Mucosa of rectum (tissue), 2 donors: ENCODE measurements around the gene TIGD6.
"Not testable (repeated sequence)": the region's sequence is repeated elsewhere in the genome, so short reads cannot be mapped to it uniquely, and the experiment has no call there.

Experiments
- H3K27ac ChIP-seq, 2 donors: one replicate each; pipeline ENCODE4 v1.7.0; 2013; ENCODE audit warnings: inconsistent platforms in 2 of 2, low read depth in 2 of 2, low read length in 2 of 2
- H3K27me3 ChIP-seq, 2 donors: one replicate each; pipeline ENCODE4 v1.7.0; 2013; ENCODE audit warnings: low read length in 2 of 2; ENCODE audit not compliant: control insufficient read depth in 2 of 2, insufficient read depth in 2 of 2
- H3K36me3 ChIP-seq, 2 donors: one replicate each; pipeline ENCODE4 v1.7.0; 2013; ENCODE audit warnings: low read length in 2 of 2; ENCODE audit not compliant: control insufficient read depth in 2 of 2, insufficient read depth in 2 of 2
- H3K4me1 ChIP-seq, 2 donors: one replicate each; pipeline ENCODE4 v1.7.0; 2013; ENCODE audit warnings: low read length in 2 of 2, mild to moderate bottlenecking in 1 of 2; ENCODE audit not compliant: control insufficient read depth in 2 of 2, insufficient read depth in 2 of 2
- H3K4me3 ChIP-seq, 2 donors: one replicate each; pipeline ENCODE4 v1.7.0; 2013; ENCODE audit warnings: low read length in 2 of 2
- H3K9ac ChIP-seq, 2 donors: one replicate each; pipeline ENCODE4 v1.7.0; 2013; ENCODE audit warnings: low read length in 2 of 2, low read depth in 1 of 2, mild to moderate bottlenecking in 1 of 2
- H3K9me3 ChIP-seq, 2 donors: one replicate each; pipeline ENCODE4 v1.7.0; 2013; ENCODE audit warnings: low read length in 2 of 2; ENCODE audit not compliant: control insufficient read depth in 2 of 2
- donor health status: healthy.
- donor health status: Normal muscosa, but diverticular disease.

The TIGD6 gene

GRCh38 chr5:149946118-149946517 lies 54.3 kb downstream of the TIGD6 start:
- Histone ChIP-seq H3K27me3 (no peaks in the 10 kb centered on the region), H3K9ac (peak overlapping the region in 1 of 2 donors; percentile 5), H3K27ac (peak overlapping the region; percentile 79 to 84), H3K4me3 (no peak overlapping the region), H3K9me3 (no peaks in the 10 kb centered on the region), H3K36me3 (no peaks in the 10 kb centered on the region), H3K4me1 (peaks cover 34 to 51% of the 10 kb centered on the region in 2 donors)

DNA sequence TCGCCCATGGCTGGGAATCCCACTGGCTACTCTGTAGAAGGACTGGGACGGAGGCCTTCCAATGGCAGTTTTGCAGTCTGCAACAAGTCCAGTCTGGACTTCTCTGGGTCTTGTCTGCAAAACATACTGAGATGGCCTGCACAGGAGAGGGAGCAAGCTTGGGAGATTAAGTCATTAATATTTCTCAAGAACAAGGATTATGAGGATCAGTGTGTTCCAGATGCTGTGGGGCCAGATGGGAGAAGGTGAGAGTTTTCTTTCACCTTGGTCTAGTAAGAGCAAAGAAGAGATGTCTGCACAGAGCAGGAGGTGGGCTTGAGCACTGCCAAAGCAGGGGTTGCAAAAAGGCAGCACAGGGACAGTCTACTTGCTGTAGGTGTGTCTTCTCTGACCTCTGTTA lies 55.8 kb downstream of the TIGD6 start, which contains the start of gene PDE6A:
TSS of gene PDE6A (minus strand) at position 128 of the 400 bp plus-strand sequence. CDS start at position 8, 120 bp downstream.
- H3K4me1 ChIP-seq: peaks cover 35 to 55% of the 10 kb centered on the region in 2 donors
- no peak within 1 kb of the TSS for H3K9ac ChIP-seq
- no peaks in the 10 kb centered on the region for H3K9me3 ChIP-seq
- no peak within 1 kb of the TSS for H3K4me3 ChIP-seq
- H3K36me3 ChIP-seq: no peaks in the 10 kb centered on the region
- H3K27me3 ChIP-seq: no peaks in the 10 kb centered on the region
- peak within 1 kb of the TSS; percentile 72 to 79 for H3K27ac ChIP-seq

DNA sequence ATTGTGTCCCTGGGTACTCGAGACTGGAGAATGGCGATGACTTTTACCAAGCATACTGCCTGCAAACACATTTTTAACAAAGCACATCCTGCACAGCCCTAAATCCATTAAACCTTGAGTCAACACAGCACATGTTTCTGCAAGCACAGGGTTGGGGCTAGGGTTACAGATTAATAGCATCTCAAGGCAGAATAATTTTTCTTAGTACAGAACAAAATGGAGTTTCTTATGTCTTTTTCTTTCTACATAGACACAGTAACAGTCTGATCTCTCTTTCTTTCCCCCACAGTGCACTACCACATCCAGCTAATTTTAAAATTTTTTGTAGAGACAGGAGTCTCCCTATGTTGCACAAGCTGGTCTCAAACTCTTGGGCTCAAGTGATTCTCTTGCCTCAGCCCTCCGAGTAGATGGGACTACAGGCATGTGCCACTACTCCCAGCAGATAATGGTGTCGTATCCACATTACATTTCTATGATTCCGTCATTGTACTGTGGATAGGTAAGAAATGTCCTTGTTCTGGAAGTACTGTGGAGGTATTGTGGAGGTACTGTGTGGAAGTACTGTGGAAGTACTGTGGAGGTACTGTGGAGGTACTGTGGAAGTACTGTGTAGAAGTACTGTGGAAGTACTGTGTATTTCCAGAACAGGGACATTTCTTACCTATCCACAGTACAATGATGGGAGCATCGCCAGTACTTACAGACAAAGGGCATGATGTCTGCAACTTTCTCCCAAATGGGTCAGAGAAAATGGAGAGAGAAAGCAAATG lies 57.1 kb downstream of the TIGD6 start:
- peaks cover 44 to 66% of the 10 kb centered on the region in 2 donors for H3K4me1 ChIP-seq
- H3K4me3 ChIP-seq, H3K9me3 ChIP-seq, H3K36me3 ChIP-seq, H3K27me3 ChIP-seq, H3K9ac ChIP-seq: not testable (repeated sequence)
- peak overlapping the region; percentile 24 to 64 for H3K27ac ChIP-seq
